Activated naive CD8-positive, alpha-beta T cell (primary cell): ENCODE results near the gene PCNX3.

Experiments
- H3K27ac Mint-ChIP-seq: one replicate; pipeline ENCODE4 v1.8.0; 2021; ENCODE audit warnings: mixed read lengths
- H3K27me3 Mint-ChIP-seq: one replicate; pipeline ENCODE4 v1.8.0; 2021; ENCODE audit warnings: mixed read lengths
- H3K36me3 Mint-ChIP-seq: one replicate; pipeline ENCODE4 v1.8.0; 2021; ENCODE audit warnings: mixed read lengths
- H3K4me1 Mint-ChIP-seq: one replicate; pipeline ENCODE4 v1.8.0; 2021; ENCODE audit warnings: low read depth, mixed read lengths
- H3K4me3 Mint-ChIP-seq: one replicate; pipeline ENCODE4 v1.8.0; 2021; ENCODE audit warnings: mild to moderate bottlenecking, mixed read lengths
- H3K9me3 Mint-ChIP-seq: one replicate; pipeline ENCODE4 v1.8.0; 2021; ENCODE audit warnings: low read depth, mixed read lengths

Gene PCNX3

GRCh38 chr11:65644837-65645236 is 29.3 kb downstream of the PCNX3 start:
- no peaks in the 10 kb centered on the region for H3K36me3 Mint-ChIP-seq
- no peaks in the 10 kb centered on the region for H3K9me3 Mint-ChIP-seq
- no peaks in the 10 kb centered on the region for H3K27me3 Mint-ChIP-seq
- H3K27ac Mint-ChIP-seq: no peak overlapping the region
- no peak overlapping the region for H3K4me3 Mint-ChIP-seq
- H3K4me1 Mint-ChIP-seq: peaks cover 32% of the 10 kb centered on the region

GRCh38 chr11:65645710-65646109 is 30.1 kb downstream of the PCNX3 start:
- H3K4me1 Mint-ChIP-seq: peaks cover 25% of the 10 kb centered on the region
- no peak overlapping the region for H3K27ac Mint-ChIP-seq
- H3K36me3 Mint-ChIP-seq: no peaks in the 10 kb centered on the region
- no peaks in the 10 kb centered on the region for H3K9me3 Mint-ChIP-seq
- no peaks in the 10 kb centered on the region for H3K27me3 Mint-ChIP-seq
- no peak overlapping the region for H3K4me3 Mint-ChIP-seq

- Mint-ChIP-seq H3K27me3 (no peaks in the 10 kb centered on the region), H3K27ac (no peak overlapping the region), H3K36me3 (no peaks in the 10 kb centered on the region), H3K9me3 (no peaks in the 10 kb centered on the region), H3K4me1 (peaks cover 27% of the 10 kb centered on the region), H3K4me3 (no peak overlapping the region)
These were observed 30.8 kb downstream of the PCNX3 start for GRCh38 chr11:65646288-65646957.

- H3K27ac Mint-ChIP-seq: no peak overlapping the region
- H3K4me3 Mint-ChIP-seq: no peak overlapping the region
- no peaks in the 10 kb centered on the region for H3K9me3 Mint-ChIP-seq
- H3K4me1 Mint-ChIP-seq: peaks cover 28% of the 10 kb centered on the region
- no peaks in the 10 kb centered on the region for H3K36me3 Mint-ChIP-seq
- H3K27me3 Mint-ChIP-seq: no peaks in the 10 kb centered on the region
These were observed 31.6 kb downstream of the PCNX3 start for GRCh38 chr11:65646958-65647701.

- H3K4me3 Mint-ChIP-seq: no peak overlapping the region
- no peaks in the 10 kb centered on the region for H3K9me3 Mint-ChIP-seq
- H3K27ac Mint-ChIP-seq: no peak overlapping the region
- H3K27me3 Mint-ChIP-seq: no peaks in the 10 kb centered on the region
- no peaks in the 10 kb centered on the region for H3K36me3 Mint-ChIP-seq
- peaks cover 32% of the 10 kb centered on the region for H3K4me1 Mint-ChIP-seq
These were observed 33.5 kb downstream of the PCNX3 start for GRCh38 chr11:65648997-65649493.

GRCh38 chr11:65649656-65650546 is 34.3 kb downstream of the PCNX3 start:
- peaks cover 33% of the 10 kb centered on the region for H3K4me1 Mint-ChIP-seq
- no peak overlapping the region for H3K4me3 Mint-ChIP-seq
- H3K9me3 Mint-ChIP-seq: no peaks in the 10 kb centered on the region
- no peaks in the 10 kb centered on the region for H3K27me3 Mint-ChIP-seq
- no peaks in the 10 kb centered on the region for H3K36me3 Mint-ChIP-seq
- H3K27ac Mint-ChIP-seq: no peak overlapping the region

GRCh38 chr11:65650547-65651338 is 35.2 kb downstream of the PCNX3 start:
- Mint-ChIP-seq H3K4me1 (peaks cover 40% of the 10 kb centered on the region), H3K36me3 (no peaks in the 10 kb centered on the region), H3K4me3 (no peak overlapping the region), H3K9me3 (no peaks in the 10 kb centered on the region), H3K27me3 (no peaks in the 10 kb centered on the region), H3K27ac (peak overlapping the region; percentile 89)

- Mint-ChIP-seq H3K27me3 (no peaks in the 10 kb centered on the region), H3K27ac (peak overlapping the region; percentile 89), H3K4me1 (peaks cover 45% of the 10 kb centered on the region), H3K9me3 (no peaks in the 10 kb centered on the region), H3K4me3 (peak overlapping the region; percentile 77), H3K36me3 (no peaks in the 10 kb centered on the region)
These were observed 35.7 kb downstream of the PCNX3 start for GRCh38 chr11:65651339-65651588.

- no peaks in the 10 kb centered on the region for H3K36me3 Mint-ChIP-seq
- peak overlapping the region; percentile 89 for H3K27ac Mint-ChIP-seq
- H3K4me1 Mint-ChIP-seq: peaks cover 48% of the 10 kb centered on the region
- H3K4me3 Mint-ChIP-seq: peak overlapping the region; percentile 77
- no peaks in the 10 kb centered on the region for H3K27me3 Mint-ChIP-seq
- H3K9me3 Mint-ChIP-seq: no peaks in the 10 kb centered on the region
These were observed 36.3 kb downstream of the PCNX3 start for GRCh38 chr11:65651589-65652510.

- Mint-ChIP-seq H3K4me3 (peak overlapping the region; percentile 89), H3K27me3 (no peaks in the 10 kb centered on the region), H3K36me3 (no peaks in the 10 kb centered on the region), H3K9me3 (no peaks in the 10 kb centered on the region), H3K27ac (peak overlapping the region; percentile 93), H3K4me1 (peaks cover 56% of the 10 kb centered on the region)
These were observed 37.1 kb downstream of the PCNX3 start for GRCh38 chr11:65652511-65653228.

GRCh38 chr11:65653229-65654225 is 38.0 kb downstream of the PCNX3 start:
- H3K4me3 Mint-ChIP-seq: peak overlapping the region; percentile 89
- peak overlapping the region; percentile 93 for H3K27ac Mint-ChIP-seq
- H3K27me3 Mint-ChIP-seq: no peaks in the 10 kb centered on the region
- H3K4me1 Mint-ChIP-seq: peaks cover 55% of the 10 kb centered on the region
- H3K9me3 Mint-ChIP-seq: no peaks in the 10 kb centered on the region
- H3K36me3 Mint-ChIP-seq: no peaks in the 10 kb centered on the region
